PFSK-1 (cell line): Measurements from ENCODE around the gene GAREM2.

Experiments used
- FOXP2 ChIP-seq: optimal IDR thresholded peaks from 2 replicates; pipeline ENCODE3; 2011; ENCODE audit warnings: borderline replicate concordance, control low read depth, inconsistent platforms; ENCODE audit not compliant: insufficient read depth; ENCODE audit errors: extremely low read length, extremely low read depth
- POLR2AphosphoS5 ChIP-seq: IDR thresholded peaks from 2 replicates; pipeline ENCODE4 v1.6.1; 2012; ENCODE audit warnings: low read depth, mild to moderate bottlenecking, control low read depth, low read length, moderate library complexity
- SIN3A ChIP-seq: IDR thresholded peaks from 2 replicates; pipeline ENCODE4 v1.6.1; 2012; ENCODE audit warnings: mild to moderate bottlenecking, low read length, moderate library complexity, borderline replicate concordance; ENCODE audit not compliant: insufficient read depth
- TAF1 ChIP-seq: IDR thresholded peaks from 2 replicates; pipeline ENCODE4 v1.6.1; 2012; ENCODE audit warnings: low read length, control low read depth, borderline replicate concordance; ENCODE audit not compliant: insufficient read depth
- TF ChIP-seq, protein P1 (sequence below), 2 experiments: IDR thresholded peaks; 2 replicates each; pipeline versions ENCODE4 v1.6.1 to v1.8.0; 2011 to 2012; ENCODE audit warnings: low read depth in 2 of 2, low read length in 2 of 2, control low read depth in 1 of 2, inconsistent platforms in 1 of 2, mild to moderate bottlenecking in 1 of 2, moderate library complexity in 1 of 2; ENCODE audit not compliant: insufficient read depth in 1 of 2

GAREM2 gene

DNA sequence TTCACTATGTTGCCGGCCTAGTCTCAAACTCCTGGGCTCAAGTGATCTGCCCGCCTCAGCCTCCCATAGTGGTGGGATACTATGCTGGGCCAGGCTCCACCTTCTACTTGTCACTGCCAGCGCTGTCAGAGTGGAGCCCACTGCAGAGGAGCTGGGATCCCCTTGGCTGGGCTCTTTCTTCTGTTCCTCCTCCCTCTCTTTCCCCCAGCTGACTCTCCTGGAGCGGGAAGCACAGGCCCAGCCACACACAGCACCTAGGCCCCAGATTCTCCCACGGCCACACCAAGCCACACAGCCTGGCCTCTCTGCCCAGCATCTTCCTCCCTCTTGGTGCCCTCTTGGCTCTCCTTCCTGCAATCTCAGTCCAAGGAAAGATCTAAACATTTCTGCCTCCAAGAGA lies 3.7 kb upstream of the GAREM2 start:
- no peak for TF ChIP-seq TAF1
- TF ChIP-seq SIN3A, result no peak
- TF ChIP-seq, protein P1, sequence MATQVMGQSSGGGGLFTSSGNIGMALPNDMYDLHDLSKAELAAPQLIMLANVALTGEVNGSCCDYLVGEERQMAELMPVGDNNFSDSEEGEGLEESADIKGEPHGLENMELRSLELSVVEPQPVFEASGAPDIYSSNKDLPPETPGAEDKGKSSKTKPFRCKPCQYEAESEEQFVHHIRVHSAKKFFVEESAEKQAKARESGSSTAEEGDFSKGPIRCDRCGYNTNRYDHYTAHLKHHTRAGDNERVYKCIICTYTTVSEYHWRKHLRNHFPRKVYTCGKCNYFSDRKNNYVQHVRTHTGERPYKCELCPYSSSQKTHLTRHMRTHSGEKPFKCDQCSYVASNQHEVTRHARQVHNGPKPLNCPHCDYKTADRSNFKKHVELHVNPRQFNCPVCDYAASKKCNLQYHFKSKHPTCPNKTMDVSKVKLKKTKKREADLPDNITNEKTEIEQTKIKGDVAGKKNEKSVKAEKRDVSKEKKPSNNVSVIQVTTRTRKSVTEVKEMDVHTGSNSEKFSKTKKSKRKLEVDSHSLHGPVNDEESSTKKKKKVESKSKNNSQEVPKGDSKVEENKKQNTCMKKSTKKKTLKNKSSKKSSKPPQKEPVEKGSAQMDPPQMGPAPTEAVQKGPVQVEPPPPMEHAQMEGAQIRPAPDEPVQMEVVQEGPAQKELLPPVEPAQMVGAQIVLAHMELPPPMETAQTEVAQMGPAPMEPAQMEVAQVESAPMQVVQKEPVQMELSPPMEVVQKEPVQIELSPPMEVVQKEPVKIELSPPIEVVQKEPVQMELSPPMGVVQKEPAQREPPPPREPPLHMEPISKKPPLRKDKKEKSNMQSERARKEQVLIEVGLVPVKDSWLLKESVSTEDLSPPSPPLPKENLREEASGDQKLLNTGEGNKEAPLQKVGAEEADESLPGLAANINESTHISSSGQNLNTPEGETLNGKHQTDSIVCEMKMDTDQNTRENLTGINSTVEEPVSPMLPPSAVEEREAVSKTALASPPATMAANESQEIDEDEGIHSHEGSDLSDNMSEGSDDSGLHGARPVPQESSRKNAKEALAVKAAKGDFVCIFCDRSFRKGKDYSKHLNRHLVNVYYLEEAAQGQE (IDR thresholded peaks at IDR 0.05; ENCODE audit: insufficient read depth in 1 of 2, low read depth in 2 of 2, low read length in 2 of 2), result no peak
- no peak for TF ChIP-seq POLR2AphosphoS5
- no peak for TF ChIP-seq FOXP2

DNA sequence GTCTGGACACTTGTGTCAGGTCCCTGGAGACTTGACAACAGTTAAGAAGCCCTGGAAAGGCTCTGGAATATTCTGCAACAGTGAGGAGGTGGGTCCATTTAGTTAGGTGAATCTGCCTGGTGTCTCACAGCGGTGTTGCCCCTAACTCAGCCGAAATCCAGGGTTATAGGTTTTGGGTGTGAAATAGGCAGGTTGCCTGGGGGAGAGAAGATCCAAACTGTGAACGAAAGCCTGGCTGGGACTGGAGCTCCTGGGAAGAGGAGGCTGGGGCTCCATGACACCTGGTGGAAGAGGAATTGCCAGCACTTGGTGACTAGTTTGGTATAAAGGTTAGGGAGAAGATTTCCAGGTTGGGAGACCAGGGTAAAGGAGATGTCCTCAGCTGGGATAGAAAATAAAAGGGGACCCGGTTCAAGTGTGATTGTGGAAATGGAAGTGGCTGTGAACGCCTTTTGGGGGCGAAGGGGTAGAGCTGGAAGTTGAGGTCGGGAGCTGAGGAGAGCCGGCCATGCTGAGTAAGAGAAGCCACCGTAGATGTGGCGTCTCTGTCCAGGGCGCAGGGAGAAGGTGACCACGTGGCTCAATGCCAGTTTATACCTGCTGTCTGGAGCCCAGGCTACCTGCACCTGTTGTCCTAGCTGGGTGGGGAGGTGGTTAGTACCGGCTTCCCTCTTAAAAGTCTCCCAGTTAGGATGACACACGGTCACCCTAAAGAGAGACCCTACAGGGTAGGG lies 3.0 kb upstream of the GAREM2 start:
- TF ChIP-seq SIN3A (no peak), TAF1 (no peak), POLR2AphosphoS5 (no peak), FOXP2 (no peak)
- TF ChIP-seq, protein P1 (IDR thresholded peaks at IDR 0.05; ENCODE audit: insufficient read depth in 1 of 2, low read depth in 2 of 2, low read length in 2 of 2), result no peak

DNA sequence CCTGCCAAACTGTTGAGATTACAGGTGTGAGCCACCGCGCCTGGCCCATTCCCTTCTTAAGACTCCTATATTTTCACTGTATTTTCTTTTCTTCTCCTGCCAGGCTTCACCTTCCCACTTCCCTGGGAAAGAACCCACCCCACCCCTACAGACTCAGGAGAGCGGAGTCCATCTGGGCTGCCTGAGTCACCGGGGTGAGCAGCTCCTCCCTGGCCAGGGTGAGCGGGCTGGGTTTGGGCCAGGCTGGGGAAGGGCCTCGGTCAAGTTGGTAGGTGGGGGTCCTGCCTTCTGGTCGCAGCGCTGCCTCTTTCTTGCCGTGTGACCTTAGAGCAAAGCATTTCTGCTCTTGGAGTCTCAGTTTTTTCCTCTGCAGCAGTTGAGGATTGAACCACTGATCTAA lies 2.1 kb upstream of the GAREM2 start:
- TF ChIP-seq TAF1 (no peak), SIN3A (no peak), FOXP2 (no peak), POLR2AphosphoS5 (no peak)
- TF ChIP-seq, protein P1 (IDR thresholded peaks at IDR 0.05; ENCODE audit: insufficient read depth in 1 of 2, low read depth in 2 of 2, low read length in 2 of 2), result no peak

DNA sequence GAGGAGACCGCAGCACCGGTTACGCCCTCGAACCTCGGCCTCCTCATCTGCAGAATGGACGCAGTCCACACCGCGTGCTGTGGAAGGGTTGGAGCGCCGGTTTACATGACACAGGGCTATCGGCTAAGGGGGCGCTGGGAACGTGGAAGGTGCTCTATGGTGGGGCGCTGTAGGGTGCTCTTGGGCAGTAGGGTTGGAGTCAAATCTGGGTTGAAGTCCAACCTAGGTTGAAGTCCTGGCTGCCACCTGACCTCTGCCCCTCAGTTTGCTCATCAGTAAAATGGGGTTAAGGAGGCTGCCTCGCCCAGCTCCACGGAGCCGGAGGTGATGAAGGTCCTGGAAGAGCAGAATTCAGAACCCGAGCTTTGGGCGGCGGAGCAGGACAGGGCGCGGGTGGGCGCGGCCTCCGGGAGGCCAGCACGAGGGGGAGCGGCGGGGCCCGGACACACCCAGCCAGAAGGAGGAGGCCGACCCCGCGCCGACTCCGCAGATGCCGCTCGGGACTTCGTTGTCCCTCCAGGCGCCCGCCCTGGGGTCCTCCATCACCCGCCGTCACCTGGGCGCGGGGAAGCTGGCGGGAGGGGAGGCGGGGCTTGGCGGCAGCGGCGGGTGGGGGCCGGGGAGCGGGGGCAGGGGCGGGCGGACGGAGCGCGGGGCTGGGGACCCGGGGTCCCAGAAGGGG lies 558 bp upstream of the GAREM2 start:
- TF ChIP-seq, protein P1 (IDR thresholded peaks at IDR 0.05; ENCODE audit: insufficient read depth in 1 of 2, low read depth in 2 of 2, low read length in 2 of 2), result no peak
- TF ChIP-seq FOXP2, result no peak
- TF ChIP-seq POLR2AphosphoS5, result no peak
- no peak for TF ChIP-seq TAF1
- no peak for TF ChIP-seq SIN3A
